Right atrium auricular region (tissue), 2 donors: ENCODE measurements around the gene TSPAN18. TPM values are rescaled to one million over a fixed set of nuclear protein-coding genes. Genes with fewer than 3 reads are reported as not detected.

Experiments
- DNase-seq: peaks from one replicate; pipeline ENCODE4 v3.0.0-alpha.2; 2019; ENCODE audit warnings: low spot score
- H3K27ac ChIP-seq, 2 donors: fragments of 200-600 bp; sonication (generic); 1 replicate in 1 of 2; 2 replicates in 1 of 2; pipeline ENCODE4 v1.5.1; 2016 to 2019
- H3K27me3 ChIP-seq, 2 donors: fragments of 200-600 bp; sonication (generic); one replicate each; pipeline versions ENCODE4 v1.5.1 to v1.6.0; 2017 to 2019
- H3K36me3 ChIP-seq: fragments of 200-600 bp; sonication (generic); one replicate; pipeline ENCODE4 v1.5.1; 2016
- H3K4me1 ChIP-seq, 2 donors: fragments of 200-600 bp; sonication (generic); one replicate each; pipeline versions ENCODE4 v1.5.1 to v1.6.0; 2017 to 2019
- H3K4me3 ChIP-seq, 2 donors: fragments of 200-600 bp; sonication (generic); 1 replicate in 1 of 2; 2 replicates in 1 of 2; pipeline ENCODE4 v1.5.1; 2017 to 2019; ENCODE audit warnings: mild to moderate bottlenecking in 1 of 2, moderate library complexity in 1 of 2
- H3K9me3 ChIP-seq, 2 donors: fragments of 200-600 bp; sonication (generic); one replicate each; pipeline ENCODE4 v1.5.1; 2019
- CTCF ChIP-seq, 2 donors: fragments of 200-600 bp; sonication (generic); IDR thresholded peaks; one replicate each; pipeline ENCODE4 v1.5.1; 2019; ENCODE audit warnings: antibody characterized with exemption in 2 of 2
- total RNA-seq, 2 donors: library from RNA; depleted of rRNA; stranded (reverse); fragments of >200 nt; gene quantifications; one replicate each; pipeline ENCODE4 v1.1.0, GENCODE V29; 2016

TSPAN18 gene
- total RNA-seq, 2 donors from 2014 or later: 76.3 to 79.3 TPM

GRCh38 chr11:44949160-44950030, 222.6 kb downstream of the TSPAN18 start:
- Histone ChIP-seq H3K9me3 (no peaks in the 10 kb centered on the region), H3K27ac (peak overlapping the region; percentile 86 to 91), H3K36me3 (no peaks in the 10 kb centered on the region), H3K4me3 (peak overlapping the region; percentile 71 to 92), H3K4me1 (peaks cover 0 to 73% of the 10 kb centered on the region in 2 donors), H3K27me3 (no peaks in the 10 kb centered on the region)
- TF ChIP-seq CTCF (IDR thresholded peaks at IDR 0.05): peak; percentile 24 to 60
- no peak for DNase-seq

GRCh38 chr11:44950031-44950624, 223.4 kb downstream of the TSPAN18 start:
- Histone ChIP-seq H3K27ac (peak overlapping the region; percentile 86 to 91), H3K27me3 (no peaks in the 10 kb centered on the region), H3K4me3 (peak overlapping the region; percentile 71 to 92), H3K4me1 (peaks cover 0 to 77% of the 10 kb centered on the region in 2 donors), H3K9me3 (no peaks in the 10 kb centered on the region), H3K36me3 (no peaks in the 10 kb centered on the region)
- TF ChIP-seq CTCF (IDR thresholded peaks at IDR 0.05): no peak
- DNase-seq: no peak

- Histone ChIP-seq H3K4me3 (peak within 1 kb of the TSS; percentile 71 to 92), H3K9me3 (no peaks in the 10 kb centered on the region), H3K27me3 (no peaks in the 10 kb centered on the region), H3K36me3 (no peaks in the 10 kb centered on the region), H3K27ac (peak within 1 kb of the TSS; percentile 86 to 91), H3K4me1 (peaks cover 0 to 76% of the 10 kb centered on the region in 2 donors)
- TF ChIP-seq CTCF (IDR thresholded peaks at IDR 0.05): peak; percentile 84 to 88
- DNase-seq: peak; percentile 85
These were observed 224.1 kb downstream of the TSPAN18 start, which contains the start of gene TP53I11 for GRCh38 chr11:44950625-44951476. Gene TP53I11 (minus strand): TSS chr11:44950883. CDS start chr11:44938335, 12,548 bp downstream.

- Histone ChIP-seq H3K36me3 (no peaks in the 10 kb centered on the region), H3K27ac (peak overlapping the region in 1 of 2 donors; percentile 91), H3K4me1 (peaks cover 0 to 69% of the 10 kb centered on the region in 2 donors), H3K4me3 (no peak overlapping the region), H3K27me3 (no peaks in the 10 kb centered on the region), H3K9me3 (no peaks in the 10 kb centered on the region)
- no peak for TF ChIP-seq CTCF (IDR thresholded peaks at IDR 0.05)
- DNase-seq: no peak
These were observed 225.3 kb downstream of the TSPAN18 start for GRCh38 chr11:44952082-44952481.

- Histone ChIP-seq H3K4me1 (peaks cover 0 to 63% of the 10 kb centered on the region in 2 donors), H3K36me3 (no peaks in the 10 kb centered on the region), H3K9me3 (no peaks in the 10 kb centered on the region), H3K27me3 (no peaks in the 10 kb centered on the region), H3K27ac (peak overlapping the region; percentile 26 to 91), H3K4me3 (no peak overlapping the region)
- no peak for TF ChIP-seq CTCF (IDR thresholded peaks at IDR 0.05)
- no peak for DNase-seq
These were observed 225.9 kb downstream of the TSPAN18 start for GRCh38 chr11:44952500-44953260.
